GM21737 (cell line): ENCODE results near the gene UBR7.
"Not testable (repeated sequence)": the region's sequence is repeated elsewhere in the genome, so short reads cannot be mapped to it uniquely, and the experiment has no call there.

Experiments used
- ATAC-seq: cut with Tn5 transposase; IDR thresholded peaks from one replicate; pipeline ENCODE4 v1.9.1; 2021; ENCODE audit warnings: mild to moderate bottlenecking, moderate library complexity; ENCODE audit not compliant: unreplicated experiment

The UBR7 gene

GRCh38 chr14:93206793-93207467, at the start of gene UBR7, which contains the start of gene GON7:
Gene UBR7, plus strand, starts transcription at chr14:93207256. Its CDS starts 36 bp downstream, at chr14:93207292.
Gene GON7, minus strand, starts transcription at chr14:93207065. Its CDS starts 28 bp downstream, at chr14:93207037.
- peak; percentile 82 for ATAC-seq

- not testable (repeated sequence) for ATAC-seq
These were observed 48.7 kb upstream of the UBR7 start for GRCh38 chr14:93158349-93158748.

GRCh38 chr14:93159625-93160352, 47.3 kb upstream of the UBR7 start:
- ATAC-seq: not testable (repeated sequence)

GRCh38 chr14:93160353-93160801, 46.7 kb upstream of the UBR7 start:
- ATAC-seq: no peak

GRCh38 chr14:93161411-93161940, 45.6 kb upstream of the UBR7 start:
- ATAC-seq: no peak

- ATAC-seq: no peak
These were observed 43.5 kb upstream of the UBR7 start for GRCh38 chr14:93163564-93163963.

GRCh38 chr14:93165271-93166265, 41.5 kb upstream of the UBR7 start:
- not testable (repeated sequence) for ATAC-seq

- not testable (repeated sequence) for ATAC-seq
These were observed 38.4 kb upstream of the UBR7 start for GRCh38 chr14:93168610-93169009.

GRCh38 chr14:93169619-93170018, 37.4 kb upstream of the UBR7 start:
- ATAC-seq: not testable (repeated sequence)

GRCh38 chr14:93170141-93170540, 36.9 kb upstream of the UBR7 start:
- not testable (repeated sequence) for ATAC-seq

GRCh38 chr14:93171376-93171775, 35.7 kb upstream of the UBR7 start:
- no peak for ATAC-seq

- ATAC-seq: no peak
These were observed 33.1 kb upstream of the UBR7 start for GRCh38 chr14:93173943-93174395.

- ATAC-seq: not testable (repeated sequence)
These were observed 32.3 kb upstream of the UBR7 start for GRCh38 chr14:93174731-93175130.

- no peak for ATAC-seq
These were observed 31.6 kb upstream of the UBR7 start for GRCh38 chr14:93175492-93175891.

- ATAC-seq: no peak
These were observed 23.3 kb upstream of the UBR7 start for GRCh38 chr14:93183596-93184317.

GRCh38 chr14:93184391-93185348, 22.4 kb upstream of the UBR7 start, which contains the start of the genes LYSET and MOAP1:
Gene LYSET, plus strand, starts transcription at chr14:93185317. Its CDS starts 89 bp downstream, at chr14:93185406.
Gene MOAP1, minus strand, starts transcription at chr14:93184897. Its CDS starts 655 bp downstream, at chr14:93184242.
- ATAC-seq: peak; percentile 87

- ATAC-seq: no peak
These were observed 21.7 kb upstream of the UBR7 start for GRCh38 chr14:93185349-93185720.

- ATAC-seq: no peak
These were observed 20.6 kb upstream of the UBR7 start for GRCh38 chr14:93186466-93186865.

- ATAC-seq: no peak
These were observed 20.1 kb upstream of the UBR7 start for GRCh38 chr14:93186956-93187355.
